ENCODE measurements around the gene BFAR. TPM values are rescaled to one million over a fixed set of nuclear protein-coding genes. Genes with fewer than 3 reads are reported as not detected.
"Not testable (repeated sequence)": the region's sequence is repeated elsewhere in the genome, so short reads cannot be mapped to it uniquely, and the experiment has no call there.

Gene BFAR
- total and polyA plus RNA-seq, 2 donors (not counting 3 experiments of a cell fraction or from before 2014, with no cell fraction given): 57.3 to 73.5 TPM

GRCh38 chr16:14636179-14636950 lies 3.6 kb downstream of the BFAR start:
- BruUV-seq (replicated peaks); H3K9me1 ChIP-seq (replicated peaks; ENCODE audit: control insufficient read depth, extremely low read depth, insufficient read depth, low read length); POLR2A ChIA-PET; dilution Hi-C loops (cut with MboI; ENCODE audit: extremely low pct_ligation_motif_present, low sequenced_read_pairs); H3K4me3 ChIP-seq (replicated peaks in 1 of 3; ENCODE audit: insufficient read depth in 1 of 3, low read depth in 1 of 3, low read length in 3 of 3); H3K9me3 ChIP-seq (replicated peaks; ENCODE audit: control insufficient read depth, insufficient read depth, low read length); H2AFZ ChIP-seq (ENCODE audit: low read depth, low read length); intact Hi-C loops (cut with micrococcal nuclease); H3K27ac ChIP-seq (ENCODE audit: insufficient read depth, low read depth, low read length); H3K27me3 ChIP-seq (ENCODE audit: control insufficient read depth in 2 of 2, insufficient read depth in 2 of 2, low read length in 2 of 2); FAIRE-seq; DNase-seq (ENCODE audit: low read depth, low spot score); H3K4me2 ChIP-seq (ENCODE audit: insufficient read depth, low read length); H3K36me3 ChIP-seq (ENCODE audit: control insufficient read depth in 2 of 2, extremely low read depth in 1 of 2, insufficient read depth in 2 of 2, low read length in 2 of 2); CTCF ChIA-PET; H3K9ac ChIP-seq (replicated peaks; ENCODE audit: extremely low read depth, insufficient read depth, low read length): not testable (repeated sequence)
- peaks cover 13% of the 10 kb centered on the region for H4K20me1 ChIP-seq (replicated peaks; ENCODE audit: control insufficient read depth, extremely low read depth, insufficient read depth, low read length)
- peaks cover 87% of the 10 kb centered on the region for H3K79me2 ChIP-seq (ENCODE audit: control insufficient read depth, insufficient read depth, low read length)
- peaks cover 15% of the 10 kb centered on the region for H3K4me1 ChIP-seq (ENCODE audit: control insufficient read depth, extremely low read depth, insufficient read depth, low read length)

- BruUV-seq (replicated peaks); POLR2A ChIA-PET: not testable (repeated sequence)
Measured at GRCh38 chr16:14636951-14637240, 4.1 kb downstream of the BFAR start.

More at GRCh38 chr16:14636951-14637240, 4.1 kb downstream of the BFAR start:
- H3K9ac ChIP-seq (replicated peaks; ENCODE audit: extremely low read depth, insufficient read depth, low read length); H3K27me3 ChIP-seq (ENCODE audit: control insufficient read depth in 2 of 2, insufficient read depth in 2 of 2, low read length in 2 of 2); CTCF ChIA-PET; H2AFZ ChIP-seq (ENCODE audit: low read depth, low read length); H3K9me1 ChIP-seq (replicated peaks; ENCODE audit: control insufficient read depth, extremely low read depth, insufficient read depth, low read length); H3K4me3 ChIP-seq (replicated peaks in 1 of 3; ENCODE audit: insufficient read depth in 1 of 3, low read depth in 1 of 3, low read length in 3 of 3); H3K36me3 ChIP-seq (ENCODE audit: control insufficient read depth in 2 of 2, extremely low read depth in 1 of 2, insufficient read depth in 2 of 2, low read length in 2 of 2); H3K9me3 ChIP-seq (replicated peaks; ENCODE audit: control insufficient read depth, insufficient read depth, low read length); DNase-seq (ENCODE audit: low read depth, low spot score); intact Hi-C loops (cut with micrococcal nuclease); H3K4me2 ChIP-seq (ENCODE audit: insufficient read depth, low read length); FAIRE-seq; dilution Hi-C loops (cut with MboI; ENCODE audit: extremely low pct_ligation_motif_present, low sequenced_read_pairs); H3K27ac ChIP-seq (ENCODE audit: insufficient read depth, low read depth, low read length): not testable (repeated sequence)
- Histone ChIP-seq H3K79me2 (ENCODE audit: control insufficient read depth, insufficient read depth, low read length) (peaks cover 92% of the 10 kb centered on the region), H3K4me1 (ENCODE audit: control insufficient read depth, extremely low read depth, insufficient read depth, low read length) (peaks cover 13% of the 10 kb centered on the region), H4K20me1 (replicated peaks; ENCODE audit: control insufficient read depth, extremely low read depth, insufficient read depth, low read length) (peaks cover 13% of the 10 kb centered on the region)
